NCI-H748 (cell line): ENCODE data around the gene NELFCD.
A peak's percentile ranks its signal among the peaks of the same experiment; 100 is the strongest.
"Not testable (repeated sequence)": the region's sequence is repeated elsewhere in the genome, so short reads cannot be mapped to it uniquely, and the experiment has no call there.

Experiments used
- DNase-seq: peaks from one replicate; lab custom pipeline; 2025; ENCODE audit not compliant: unreplicated experiment; lab: John Stamatoyannopoulos, UW

NELFCD gene

DNA sequence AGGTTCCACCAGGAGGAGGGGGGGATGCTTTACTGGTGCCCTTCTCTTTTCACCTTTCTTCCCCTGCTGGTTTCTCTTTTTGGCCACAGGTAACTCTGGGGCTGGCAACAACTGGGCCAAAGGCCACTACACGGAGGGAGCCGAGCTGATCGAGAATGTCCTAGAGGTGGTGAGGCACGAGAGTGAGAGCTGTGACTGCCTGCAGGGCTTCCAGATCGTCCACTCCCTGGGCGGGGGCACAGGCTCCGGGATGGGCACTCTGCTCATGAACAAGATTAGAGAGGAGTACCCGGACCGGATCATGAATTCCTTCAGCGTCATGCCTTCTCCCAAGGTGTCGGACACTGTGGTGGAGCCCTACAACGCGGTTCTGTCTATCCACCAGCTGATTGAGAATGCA lies 42.6 kb downstream of the NELFCD start:
- no peak for DNase-seq

DNA sequence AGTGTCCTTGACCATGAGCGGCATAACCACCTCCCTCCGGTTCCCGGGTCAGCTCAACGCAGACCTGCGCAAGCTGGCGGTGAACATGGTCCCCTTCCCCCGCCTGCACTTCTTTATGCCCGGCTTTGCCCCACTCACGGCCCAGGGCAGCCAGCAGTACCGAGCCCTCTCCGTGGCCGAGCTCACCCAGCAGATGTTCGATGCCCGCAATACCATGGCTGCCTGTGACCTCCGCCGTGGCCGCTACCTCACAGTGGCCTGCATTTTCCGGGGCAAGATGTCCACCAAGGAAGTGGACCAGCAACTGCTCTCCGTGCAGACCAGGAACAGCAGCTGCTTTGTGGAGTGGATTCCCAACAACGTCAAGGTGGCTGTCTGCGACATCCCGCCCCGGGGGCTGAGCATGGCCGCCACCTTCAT lies 43.1 kb downstream of the NELFCD start:
- no peak for DNase-seq

- DNase-seq, result no peak
Observed at GRCh38 chr20:59025086-59025485, 44.0 kb downstream of the NELFCD start.

DNA sequence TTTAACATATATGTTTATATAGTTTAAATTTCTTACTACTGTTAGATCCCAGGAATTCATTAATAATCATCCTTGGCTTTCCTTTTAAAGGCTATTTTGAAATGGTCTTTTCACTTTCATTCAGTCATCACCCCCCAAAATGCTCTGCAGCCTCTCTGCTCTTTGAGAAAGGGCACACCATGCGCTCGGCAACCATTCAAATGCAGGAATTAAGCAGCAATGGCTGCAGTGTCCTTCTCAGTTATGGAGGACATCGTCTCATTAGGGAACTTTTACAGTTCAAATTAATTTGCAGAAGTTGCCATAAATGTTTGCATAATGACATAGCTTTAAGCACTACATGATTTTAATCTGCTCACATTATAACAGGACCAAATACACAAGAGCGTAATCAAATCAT lies 44.5 kb downstream of the NELFCD start:
- no peak for DNase-seq

DNA sequence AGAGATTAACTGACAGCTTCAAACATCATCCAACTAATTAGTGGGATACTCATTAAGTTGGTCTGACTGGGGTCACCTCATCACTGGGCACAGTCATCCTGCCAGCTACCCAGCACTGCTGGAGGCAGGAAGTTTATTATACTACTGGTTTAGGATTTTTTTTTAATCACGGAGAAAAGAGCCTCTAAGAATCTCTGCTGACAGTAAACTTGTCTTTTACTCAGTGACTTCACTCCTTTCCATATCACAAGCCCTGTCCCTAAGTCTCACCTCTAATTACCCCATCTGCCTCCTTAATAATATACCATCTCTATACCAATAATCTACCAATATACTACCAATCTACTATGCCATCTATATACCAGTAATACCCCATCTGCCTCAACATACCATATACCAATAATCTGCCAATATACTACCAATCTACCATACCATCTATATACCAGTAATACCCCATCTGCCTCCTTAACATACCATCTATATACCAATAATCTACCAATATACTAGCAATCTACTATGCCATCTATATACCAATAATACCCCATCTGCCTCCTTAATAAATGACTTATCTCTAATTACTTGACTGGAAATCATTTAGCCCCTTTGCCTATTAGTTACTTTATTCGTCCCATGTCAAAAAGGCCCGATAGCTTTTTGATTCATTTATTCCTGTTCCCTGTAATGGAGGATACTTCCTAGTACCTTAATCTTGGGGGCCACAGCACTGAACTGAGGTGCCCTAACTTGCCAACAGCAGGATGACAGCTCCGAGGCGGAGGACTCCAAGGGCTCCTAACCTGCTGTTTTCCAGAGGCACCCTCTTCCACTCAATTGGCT lies 46.1 kb downstream of the NELFCD start:
- DNase-seq, result no peak

DNA sequence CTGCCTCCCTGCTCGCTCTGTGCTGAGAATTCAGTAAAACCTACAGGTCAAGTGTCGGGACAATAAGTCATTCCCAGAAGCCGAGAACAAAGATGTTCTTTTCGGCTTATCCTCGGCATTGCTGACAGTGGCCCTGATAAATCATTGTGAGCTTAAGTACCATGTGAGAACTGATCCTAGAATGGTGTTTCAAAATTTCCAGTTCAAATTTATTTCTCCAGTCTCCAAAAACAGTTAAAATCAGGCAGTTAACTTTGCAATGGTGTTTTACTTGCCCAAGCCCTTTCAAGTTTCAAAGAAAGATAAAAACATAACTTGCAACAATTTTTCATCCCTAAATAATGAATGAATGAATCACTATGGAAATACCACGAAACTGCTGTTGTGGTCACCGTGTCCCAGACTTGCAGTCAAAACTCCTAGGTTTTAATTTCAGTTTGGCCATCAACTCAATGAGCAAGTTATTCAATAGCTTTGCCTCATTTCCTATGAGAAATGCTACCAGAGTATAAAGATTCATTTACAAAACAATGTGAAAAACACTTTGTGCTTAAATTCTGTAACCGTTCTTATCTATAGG lies 46.8 kb downstream of the NELFCD start:
- no peak for DNase-seq

DNA sequence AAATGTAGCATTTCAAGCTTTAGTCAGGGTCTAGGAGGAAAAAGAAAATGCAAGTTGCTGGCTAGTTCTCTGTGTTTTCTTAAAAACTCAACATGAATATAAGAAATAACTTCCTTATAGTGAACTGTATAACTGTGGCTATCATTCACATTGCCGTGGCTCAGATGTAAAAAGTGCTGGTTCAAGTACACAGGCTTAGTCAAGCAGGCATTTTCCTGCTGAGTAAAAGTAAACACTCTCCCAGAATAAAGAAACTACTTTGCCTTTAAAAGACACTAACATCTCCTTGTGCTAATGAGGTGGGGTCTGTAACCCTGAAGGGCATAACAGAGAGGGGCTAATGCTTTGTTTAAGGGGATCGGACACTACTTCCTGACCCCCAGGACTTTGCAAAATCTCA lies 47.8 kb downstream of the NELFCD start:
- no peak for DNase-seq

DNA sequence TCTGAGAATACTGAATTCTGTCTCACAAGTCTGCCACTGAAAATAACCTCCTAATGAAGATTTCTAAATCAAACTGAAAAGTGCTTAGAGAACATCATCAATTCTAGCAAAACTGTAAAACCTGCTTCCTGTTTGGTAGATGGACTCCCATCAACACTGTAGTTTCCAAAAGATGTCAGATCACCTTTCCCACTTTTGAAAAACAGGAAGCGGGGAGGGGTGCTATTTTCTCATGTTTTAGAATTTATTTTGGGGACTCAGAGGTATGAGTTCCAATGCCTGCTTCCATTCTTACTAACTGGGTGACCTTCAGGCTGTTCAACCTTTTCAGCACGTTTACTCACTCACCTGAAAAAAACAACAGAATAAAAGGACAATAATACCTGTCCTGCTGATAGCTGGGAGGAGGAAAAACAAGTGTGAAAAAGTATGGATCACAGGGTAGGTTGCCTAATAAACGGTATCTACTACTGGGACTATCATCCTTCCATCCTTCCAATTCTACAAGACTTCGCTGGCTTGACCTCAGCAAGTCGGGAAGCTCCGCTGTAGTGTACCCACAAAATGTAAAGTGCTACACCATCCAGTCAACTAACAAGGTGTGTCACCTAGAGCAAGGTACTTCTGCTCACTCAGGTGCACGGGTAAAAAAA lies 50.0 kb downstream of the NELFCD start:
- DNase-seq, result no peak

DNA sequence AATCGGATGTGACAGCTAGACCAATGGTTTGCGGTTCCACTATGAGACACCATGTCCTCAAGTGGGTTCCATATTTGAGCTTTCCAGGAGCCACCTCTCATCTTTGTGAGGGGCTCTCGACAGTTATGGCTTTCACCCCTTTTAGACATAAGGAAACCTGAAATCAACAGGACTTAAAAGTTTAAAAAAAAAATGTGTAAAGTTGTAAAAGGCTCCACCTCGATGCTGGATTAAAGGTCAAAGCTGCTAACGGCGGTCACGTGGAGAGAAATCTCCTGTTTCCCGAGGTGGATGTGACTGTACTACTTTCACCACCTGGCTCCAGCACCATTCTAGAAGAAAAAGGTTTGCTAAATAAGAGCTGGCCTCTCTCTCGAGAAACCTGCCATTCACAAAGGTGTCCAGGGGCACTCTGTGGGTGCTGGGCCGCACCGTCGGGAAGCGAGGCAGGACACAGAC lies 50.5 kb downstream of the NELFCD start:
- DNase-seq, result peak; percentile 54

DNA sequence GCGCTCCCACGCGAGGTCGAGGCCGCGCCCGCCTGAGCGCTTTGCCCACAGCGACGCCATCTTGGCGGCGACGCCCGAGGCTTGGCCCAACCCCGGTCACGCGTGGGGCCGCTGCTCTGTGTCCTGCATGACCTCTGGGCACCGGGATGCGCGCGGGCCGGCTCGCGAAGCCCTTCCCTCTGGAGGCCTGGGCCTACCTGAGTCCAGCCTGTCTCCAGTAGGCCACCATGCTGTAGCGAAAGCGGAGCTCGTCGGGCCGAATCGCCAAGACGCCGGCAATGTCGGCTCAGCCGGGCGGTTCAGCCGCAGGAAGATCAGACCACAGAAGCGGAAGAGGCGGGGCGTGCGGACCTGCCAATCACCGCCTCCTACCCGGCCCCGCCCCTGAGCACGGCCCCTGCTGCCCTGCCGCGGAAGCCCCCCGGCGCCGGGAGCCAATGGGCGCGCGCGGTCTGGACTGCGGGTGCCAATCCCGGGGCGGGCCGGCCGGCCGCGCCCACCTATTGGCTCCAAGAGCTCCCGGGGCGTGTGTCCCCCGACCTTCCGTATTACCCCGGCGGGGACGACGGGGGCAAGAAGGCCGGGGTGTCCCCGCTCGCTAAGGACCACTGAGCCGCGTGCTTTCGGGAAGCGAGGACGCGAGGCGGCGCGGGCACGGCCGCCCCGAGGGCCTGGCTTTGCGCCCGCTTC lies 51.1 kb downstream of the NELFCD start, which contains the start of gene ATP5F1E:
Gene ATP5F1E, minus strand, starts transcription at position 313 of the 690 bp plus-strand sequence. Its CDS starts 84 bp downstream, at position 229.
- DNase-seq, result peak; percentile 95

DNA sequence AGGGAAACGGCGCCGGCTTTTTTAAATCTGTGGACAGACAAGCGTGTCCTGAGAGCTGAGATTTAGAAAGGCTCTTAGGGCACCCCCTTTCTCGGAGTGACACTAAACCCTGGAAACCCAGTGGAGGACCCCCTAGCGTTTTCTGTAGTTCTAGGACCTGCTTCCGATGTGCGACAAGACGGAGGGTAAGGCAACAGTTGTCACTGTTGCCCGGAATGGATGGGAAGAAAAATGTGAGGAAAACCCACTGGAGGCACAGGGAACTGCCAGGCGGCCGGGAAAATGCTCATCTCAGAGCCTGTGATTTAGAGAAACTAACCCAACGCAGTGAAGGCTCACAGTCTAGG lies 51.6 kb downstream of the NELFCD start:
- DNase-seq, result peak; percentile 79

DNA sequence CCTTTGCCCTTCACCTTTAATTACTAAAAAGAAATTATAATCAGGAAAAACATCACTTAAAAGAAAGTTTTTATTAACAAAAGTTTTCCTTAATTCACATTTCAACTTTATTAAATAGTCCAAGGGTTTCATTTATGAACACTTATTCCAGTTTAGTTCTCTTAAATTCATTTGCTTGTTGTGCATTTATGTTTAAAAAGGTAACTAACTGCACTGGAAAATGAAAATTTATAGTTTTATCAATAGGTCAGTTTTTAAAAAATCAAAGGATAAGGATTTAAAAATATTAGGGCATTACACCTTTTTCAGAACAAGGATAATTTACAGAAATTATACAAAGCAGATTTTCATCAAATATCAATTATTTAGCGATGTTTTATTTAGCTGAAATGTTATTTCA lies 52.0 kb downstream of the NELFCD start:
- no peak for DNase-seq

GRCh38 chr20:59033616-59034165 lies 52.6 kb downstream of the NELFCD start:
- DNase-seq, result peak; percentile 24

- DNase-seq, result no peak
Observed at GRCh38 chr20:59035381-59035780, 54.3 kb downstream of the NELFCD start.

DNA sequence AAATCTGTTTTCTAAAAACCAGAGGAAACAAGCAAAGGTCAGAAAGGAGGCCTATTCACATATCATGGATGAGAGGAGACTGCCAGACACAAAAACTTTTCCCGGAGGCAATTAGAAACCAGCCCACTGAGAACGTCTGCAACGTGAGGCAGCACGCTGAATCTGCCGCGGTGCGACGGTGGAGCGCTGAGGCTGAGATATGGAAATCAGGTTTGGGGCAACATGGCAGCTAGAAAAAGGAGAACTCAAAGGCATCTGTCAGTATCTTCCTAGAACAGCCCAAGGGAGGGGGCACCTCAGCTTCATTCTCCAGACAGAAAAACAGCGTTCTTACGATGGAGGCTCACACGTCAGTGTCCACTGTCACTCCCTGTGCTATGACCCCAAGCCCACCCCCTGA lies 56.3 kb downstream of the NELFCD start:
- DNase-seq, result no peak

GRCh38 chr20:59039233-59039632 lies 58.2 kb downstream of the NELFCD start:
- no peak for DNase-seq

DNA sequence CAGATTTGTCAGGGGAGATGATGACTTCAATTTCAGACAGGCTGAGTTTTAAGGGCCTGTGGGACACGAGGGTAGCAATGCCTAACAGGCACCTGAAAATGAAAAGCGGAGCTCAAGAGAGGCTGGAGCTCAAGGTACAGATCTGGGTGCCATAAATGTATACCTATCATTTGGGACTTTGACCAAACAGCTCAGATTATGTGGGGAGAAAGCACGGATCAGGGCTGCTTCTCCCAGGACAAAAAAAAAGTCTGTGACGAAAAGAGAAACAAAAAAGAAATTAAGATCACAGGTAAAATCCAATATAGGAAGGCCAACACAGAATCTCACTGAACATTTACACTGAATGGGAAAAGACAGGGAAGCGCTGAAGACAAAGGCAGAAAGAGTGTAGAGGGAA lies 59.6 kb downstream of the NELFCD start:
- no peak for DNase-seq

DNA sequence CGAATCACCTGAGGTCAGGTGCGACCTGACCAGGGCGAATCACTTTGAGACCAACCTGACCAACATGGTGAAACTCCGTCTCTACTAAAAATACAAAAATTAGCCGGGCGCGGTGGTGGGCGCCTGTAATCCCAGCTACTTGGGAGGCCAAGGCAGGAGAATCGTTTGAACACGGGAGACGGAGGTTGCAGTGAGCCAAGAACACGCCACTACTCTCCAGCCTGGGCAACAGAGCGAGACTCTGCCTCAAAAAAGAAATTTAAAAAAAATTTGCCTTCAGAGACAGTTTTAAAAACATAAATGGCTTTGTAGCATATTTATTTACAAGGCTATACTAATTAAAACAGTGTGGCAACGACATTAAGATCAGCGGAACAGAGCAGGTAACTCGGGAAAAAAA lies 60.4 kb downstream of the NELFCD start:
- DNase-seq, result not testable (repeated sequence)

GRCh38 chr20:59042151-59042795 lies 61.2 kb downstream of the NELFCD start, which contains the start of gene PRELID3B:
Gene PRELID3B (minus strand): TSS chr20:59042786. CDS start chr20:59042730, 56 bp downstream.
- peak; percentile 30 for DNase-seq

DNA sequence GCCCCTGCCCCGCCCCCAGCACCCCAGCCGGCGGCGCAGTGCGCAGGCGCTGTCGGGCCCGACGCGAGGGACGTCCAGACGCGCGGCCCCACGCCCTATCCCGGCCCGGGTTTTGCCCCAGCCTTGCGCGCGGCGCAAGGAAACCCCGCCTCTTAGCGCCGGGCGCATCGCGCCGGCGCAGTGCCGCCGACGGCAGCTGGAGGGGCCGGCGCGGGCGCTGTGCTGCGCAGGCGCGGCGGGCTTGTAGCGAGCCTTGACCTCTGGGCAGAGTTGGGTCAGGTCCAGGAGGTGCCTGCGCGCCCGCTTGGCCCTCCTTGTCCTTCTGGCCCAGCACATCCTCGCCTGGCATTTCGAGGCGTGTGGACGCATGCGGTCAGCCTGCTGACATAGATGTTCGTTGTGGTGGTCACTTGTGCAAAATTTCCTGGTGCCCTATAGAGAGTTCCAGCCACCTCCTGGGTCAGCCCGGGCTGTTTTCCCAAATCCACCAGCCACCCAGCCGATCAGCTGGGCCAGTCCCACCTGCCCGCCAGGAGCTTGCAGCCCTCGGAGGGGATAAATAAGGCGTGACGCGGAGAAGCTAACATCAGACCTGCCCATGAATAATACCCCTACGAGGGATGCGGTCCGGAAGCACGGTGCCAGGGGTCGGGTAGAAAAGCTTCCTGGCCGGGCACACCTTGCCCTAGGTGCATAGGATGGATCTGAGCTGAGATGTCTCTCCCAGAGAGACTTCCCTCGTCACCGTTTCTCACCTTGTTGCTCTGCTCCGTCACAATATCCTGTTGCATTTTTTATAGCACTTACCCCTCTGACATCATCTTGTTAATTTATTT lies 62.0 kb downstream of the NELFCD start:
- peak; percentile 86 for DNase-seq
